Esophagus muscularis mucosa (tissue), 3 donors: ENCODE measurements around the gene IL10.

ENCODE experiments used
- CTCF ChIP-seq, 3 experiments: fragments of 200-600 bp in 2 of 3; fragments of 450-650 bp in 1 of 3; sonication (generic) in 2 of 3; IDR thresholded peaks; one replicate each; pipeline ENCODE4 v1.5.1; 2017 to 2019; ENCODE audit warnings: antibody characterized with exemption in 3 of 3, mild to moderate bottlenecking in 2 of 3, moderate library complexity in 1 of 3
- POLR2AphosphoS5 ChIP-seq, 2 donors: sonication (generic); formaldehyde crosslinking; IDR thresholded peaks; one replicate each; pipeline ENCODE4 v1.6.1; 2017; ENCODE audit warnings: antibody characterized with exemption in 2 of 2

DNA sequence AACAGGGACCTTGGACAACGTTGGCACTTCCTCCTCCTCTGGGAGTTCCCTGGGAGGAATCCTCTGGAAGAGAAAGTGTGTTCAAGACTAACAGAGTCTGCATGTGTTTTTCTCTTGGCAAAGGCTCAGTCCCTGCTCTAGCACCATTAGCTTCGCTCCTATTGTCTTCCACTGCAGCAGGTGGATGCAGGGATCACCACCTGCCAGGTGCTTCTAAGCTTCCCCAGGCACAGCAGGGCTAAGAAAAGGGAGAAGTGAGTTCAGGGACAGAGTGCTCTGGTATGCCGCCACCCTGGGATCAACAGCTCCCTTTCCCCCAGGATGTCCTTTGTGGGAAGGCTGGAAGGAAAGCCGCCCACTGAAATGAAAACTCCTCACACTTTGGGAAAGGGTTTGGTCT, 49.2 kb upstream of the IL10 start:
- TF ChIP-seq CTCF (IDR thresholded peaks at IDR 0.05) (no peak), POLR2AphosphoS5 (IDR thresholded peaks at IDR 0.05) (no peak)
